H1 (cell line): Measurements from ENCODE around the gene LURAP1L.

Experiments
- CEBPB ChIP-seq: IDR thresholded peaks from 2 replicates; pipeline ENCODE4 v1.6.1; 2012; ENCODE audit warnings: low read depth, low read length
- EGR1 ChIP-seq: IDR thresholded peaks from 2 replicates; pipeline ENCODE4 v1.6.1; 2011; ENCODE audit warnings: low read depth, low read length, borderline replicate concordance
- EP300 ChIP-seq, 2 experiments: IDR thresholded peaks; 1 replicate in 1 of 2; 2 replicates in 1 of 2; pipeline ENCODE4 v1.6.1; 2011 to 2012; ENCODE audit warnings: low read depth in 2 of 2, low read length in 2 of 2, mild to moderate bottlenecking in 2 of 2, borderline replicate concordance in 1 of 2, inconsistent platforms in 1 of 2, moderate library complexity in 1 of 2
- EZH2 ChIP-seq: fragments of 200-600 bp; sonication (generic); IDR thresholded peaks from 2 replicates; pipeline ENCODE4 v1.7.1; 2012; ENCODE audit warnings: low read depth, mild to moderate bottlenecking, moderate library complexity, low read length, inconsistent platforms; ENCODE audit not compliant: severe bottlenecking
- NANOG ChIP-seq: IDR thresholded peaks from 2 replicates; pipeline ENCODE4 v1.6.1; 2011; ENCODE audit warnings: low read length, low read depth, mild to moderate bottlenecking, inconsistent platforms; ENCODE audit not compliant: insufficient read depth, poor library complexity, severe bottlenecking
- TF ChIP-seq, protein P1 (sequence below), 3 experiments: IDR thresholded peaks; 1 replicate in 2 of 3; 2 replicates in 1 of 3; pipeline versions ENCODE4 v1.5.1 to v1.6.1; 2011; ENCODE audit warnings: low read length in 3 of 3, mild to moderate bottlenecking in 3 of 3, inconsistent platforms in 2 of 3, low read depth in 1 of 3, moderate library complexity in 1 of 3; ENCODE audit not compliant: insufficient read depth in 1 of 3; ENCODE audit errors: control extremely low read depth in 1 of 3

- TF ChIP-seq CEBPB, result no peak
- TF ChIP-seq, protein P1, sequence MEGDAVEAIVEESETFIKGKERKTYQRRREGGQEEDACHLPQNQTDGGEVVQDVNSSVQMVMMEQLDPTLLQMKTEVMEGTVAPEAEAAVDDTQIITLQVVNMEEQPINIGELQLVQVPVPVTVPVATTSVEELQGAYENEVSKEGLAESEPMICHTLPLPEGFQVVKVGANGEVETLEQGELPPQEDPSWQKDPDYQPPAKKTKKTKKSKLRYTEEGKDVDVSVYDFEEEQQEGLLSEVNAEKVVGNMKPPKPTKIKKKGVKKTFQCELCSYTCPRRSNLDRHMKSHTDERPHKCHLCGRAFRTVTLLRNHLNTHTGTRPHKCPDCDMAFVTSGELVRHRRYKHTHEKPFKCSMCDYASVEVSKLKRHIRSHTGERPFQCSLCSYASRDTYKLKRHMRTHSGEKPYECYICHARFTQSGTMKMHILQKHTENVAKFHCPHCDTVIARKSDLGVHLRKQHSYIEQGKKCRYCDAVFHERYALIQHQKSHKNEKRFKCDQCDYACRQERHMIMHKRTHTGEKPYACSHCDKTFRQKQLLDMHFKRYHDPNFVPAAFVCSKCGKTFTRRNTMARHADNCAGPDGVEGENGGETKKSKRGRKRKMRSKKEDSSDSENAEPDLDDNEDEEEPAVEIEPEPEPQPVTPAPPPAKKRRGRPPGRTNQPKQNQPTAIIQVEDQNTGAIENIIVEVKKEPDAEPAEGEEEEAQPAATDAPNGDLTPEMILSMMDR (IDR thresholded peaks at IDR 0.05; ENCODE audit: control extremely low read depth in 1 of 3, insufficient read depth in 1 of 3, low read depth in 1 of 3, low read length in 3 of 3), result no peak
- no peak for TF ChIP-seq EZH2
- no peak for TF ChIP-seq EP300 (IDR thresholded peaks at IDR 0.05; ENCODE audit: borderline replicate concordance in 1 of 2, low read depth in 2 of 2, low read length in 2 of 2)
- no peak for TF ChIP-seq NANOG
- no peak for TF ChIP-seq EGR1
Observed at GRCh38 chr9:12796601-12797000, 21.8 kb downstream of the LURAP1L start.
